HG03571 (cell line): ENCODE data around the gene WNK3.
A peak's percentile ranks its signal among the peaks of the same experiment; 100 is the strongest.

Experiments
- ATAC-seq: cut with Tn5 transposase; IDR thresholded peaks from one replicate; pipeline ENCODE4 v1.9.1; 2021; ENCODE audit not compliant: unreplicated experiment

The WNK3 gene

DNA sequence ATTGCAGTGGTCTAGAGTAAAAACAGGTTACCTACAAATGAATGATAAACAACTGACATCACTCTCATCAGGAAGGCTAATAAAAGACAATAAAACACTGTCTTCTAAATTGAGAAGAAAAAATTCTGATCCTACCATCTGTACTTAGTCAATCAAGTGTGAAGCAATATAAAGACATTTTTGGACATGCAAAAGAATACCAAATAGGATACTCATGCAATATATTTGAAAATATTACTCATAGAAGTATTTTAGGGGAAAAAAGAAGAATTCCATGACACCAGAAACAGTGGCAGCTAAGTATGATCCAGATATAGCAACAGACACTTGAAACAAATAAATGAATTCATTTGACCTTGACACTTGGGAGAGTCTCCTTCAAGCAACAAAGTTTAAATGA, 111.0 kb downstream of the WNK3 start:
- no peak for ATAC-seq

DNA sequence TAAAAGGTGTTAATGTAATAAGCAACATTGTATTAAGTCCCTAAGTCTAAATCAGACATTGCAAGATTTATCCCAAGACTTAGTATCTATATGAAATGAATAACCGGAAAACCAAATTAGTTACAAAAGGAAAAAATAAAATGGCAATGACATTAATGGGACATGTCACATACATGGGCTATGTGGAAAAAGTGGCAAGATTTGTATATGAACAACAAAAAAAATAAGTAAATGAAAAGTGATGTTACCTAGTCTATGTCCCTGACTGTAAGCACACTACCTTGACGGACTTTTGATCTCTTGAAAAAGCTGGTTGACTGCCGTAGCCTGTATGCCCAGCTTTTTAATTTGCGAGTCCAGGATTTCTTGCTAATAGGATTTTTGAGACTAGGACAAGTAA, 119.3 kb downstream of the WNK3 start:
- ATAC-seq, result no peak

DNA sequence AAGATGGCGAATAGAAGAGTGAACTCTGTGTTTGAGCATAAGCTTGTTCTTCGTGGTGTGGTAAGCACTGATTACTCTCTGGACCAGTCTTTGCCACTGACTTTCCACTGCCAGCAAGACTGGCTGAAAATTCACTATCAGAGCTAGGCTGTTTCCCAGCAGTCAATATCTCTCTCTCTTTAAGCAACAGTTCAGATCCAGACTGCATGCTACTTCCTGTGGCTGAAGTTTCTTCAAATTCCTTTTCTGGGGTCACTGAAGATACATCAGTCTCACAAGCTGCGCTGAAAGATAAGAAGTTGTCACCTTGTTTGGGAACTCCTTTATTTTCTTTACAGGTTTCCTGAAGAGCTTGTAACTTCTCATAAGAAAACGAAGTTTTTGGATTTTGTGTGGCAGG, 120.8 kb downstream of the WNK3 start:
- ATAC-seq, result no peak

DNA sequence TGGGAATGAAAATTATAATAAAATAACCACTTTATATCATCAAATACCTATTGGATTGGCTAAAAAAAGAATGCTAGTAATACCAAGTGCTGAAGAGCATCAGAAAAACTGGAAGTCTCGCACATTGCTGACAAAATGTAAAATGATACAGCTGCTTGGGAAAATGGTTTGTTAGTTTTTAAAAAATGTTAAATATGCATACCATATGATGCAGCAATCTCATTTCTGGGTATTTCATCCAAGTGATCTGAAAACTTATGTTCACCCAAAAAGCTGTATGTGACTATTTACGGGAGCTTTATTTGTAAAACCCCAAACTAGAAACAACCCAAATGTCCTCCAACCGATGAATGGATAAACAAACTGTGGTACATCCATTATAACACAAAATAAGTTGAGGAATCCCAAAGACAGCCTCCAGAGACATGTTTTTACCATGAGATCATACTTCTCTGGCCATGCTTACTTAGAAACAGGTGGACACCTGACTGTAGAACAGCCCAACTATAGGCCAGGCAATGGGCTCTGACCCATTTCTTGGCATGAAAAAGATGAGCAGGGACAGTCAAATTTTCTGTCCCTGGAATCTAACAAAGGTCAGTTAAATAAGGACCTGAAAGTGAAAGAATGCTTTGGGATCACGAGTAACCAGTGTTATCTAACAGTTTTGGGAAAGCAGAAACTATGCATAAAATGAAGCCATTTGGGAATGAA, 127.3 kb downstream of the WNK3 start:
- no peak for ATAC-seq

DNA sequence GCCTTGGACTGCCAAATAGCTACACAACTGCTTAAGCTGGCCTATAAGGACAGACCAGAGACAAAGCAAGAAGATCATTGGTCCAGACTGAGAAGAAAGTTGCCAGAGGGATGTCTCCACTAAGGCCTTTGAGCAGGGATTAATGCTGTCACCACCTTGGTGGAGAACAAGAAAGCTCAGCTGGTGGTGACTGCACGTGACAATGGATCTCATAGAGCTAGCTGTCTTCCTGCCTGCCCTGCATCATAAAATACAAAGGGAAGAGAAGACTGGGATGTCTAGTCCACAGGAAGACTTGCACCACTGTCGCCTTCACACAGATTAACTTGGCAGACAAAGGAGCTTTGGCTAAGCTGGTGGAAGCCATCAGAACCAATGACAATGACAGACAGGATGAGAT, 134.3 kb downstream of the WNK3 start:
- no peak for ATAC-seq

DNA sequence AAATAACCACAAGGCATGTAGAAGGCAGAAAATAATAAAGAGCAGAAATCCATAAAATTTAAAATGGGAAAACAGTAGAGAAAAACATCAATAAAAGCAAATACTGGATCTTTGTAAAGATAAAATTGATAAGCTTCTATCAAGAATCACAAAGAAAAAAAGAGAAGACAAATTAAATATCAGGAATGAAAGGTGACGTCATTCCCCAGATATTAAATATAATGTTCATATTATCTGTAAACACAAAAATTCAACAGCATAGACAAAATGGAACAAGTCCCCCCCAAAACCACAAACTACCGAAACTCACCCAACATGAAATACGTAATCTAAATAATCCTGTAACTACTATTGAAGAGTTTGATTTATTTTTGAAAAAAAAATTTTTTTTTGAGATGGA, 144.2 kb downstream of the WNK3 start:
- ATAC-seq, result no peak

DNA sequence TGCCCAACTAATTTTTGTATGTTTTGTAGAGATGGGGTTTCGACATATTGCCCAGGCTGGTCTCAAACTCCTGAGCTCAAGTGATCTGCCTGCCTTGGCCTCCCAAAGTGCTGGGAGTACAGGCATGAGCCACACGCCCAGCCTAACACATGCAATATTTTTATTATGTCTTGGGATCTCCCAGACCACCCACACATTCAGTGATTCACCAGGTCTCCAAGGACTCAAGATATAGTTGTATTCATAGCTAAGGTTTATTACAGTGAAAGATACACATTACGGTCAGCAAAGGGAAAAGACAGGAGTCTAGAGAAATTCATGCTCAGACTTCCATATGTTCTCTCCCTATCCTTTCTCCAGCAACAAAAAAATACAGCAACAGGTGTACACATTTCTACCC, 149.3 kb downstream of the WNK3 start:
- no peak for ATAC-seq

DNA sequence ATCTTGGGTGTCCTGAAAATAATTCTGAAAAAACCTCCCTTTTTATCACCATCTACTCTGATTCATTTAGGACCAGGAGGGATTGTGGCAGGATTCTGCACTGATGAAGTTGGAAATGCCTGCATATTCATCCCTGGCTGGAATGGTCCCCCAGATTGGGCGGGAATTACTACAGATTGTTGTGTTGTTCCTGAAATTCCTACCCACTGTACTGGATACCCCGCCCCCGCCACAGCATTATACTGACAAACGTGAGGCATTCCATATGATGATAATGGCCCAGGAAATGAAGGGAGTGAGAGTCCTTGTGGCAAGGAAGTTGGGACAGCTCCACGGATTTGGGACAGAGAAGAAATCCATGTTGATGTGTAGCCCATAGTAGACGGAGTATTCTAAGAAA, 159.6 kb downstream of the WNK3 start:
- ATAC-seq, result no peak

DNA sequence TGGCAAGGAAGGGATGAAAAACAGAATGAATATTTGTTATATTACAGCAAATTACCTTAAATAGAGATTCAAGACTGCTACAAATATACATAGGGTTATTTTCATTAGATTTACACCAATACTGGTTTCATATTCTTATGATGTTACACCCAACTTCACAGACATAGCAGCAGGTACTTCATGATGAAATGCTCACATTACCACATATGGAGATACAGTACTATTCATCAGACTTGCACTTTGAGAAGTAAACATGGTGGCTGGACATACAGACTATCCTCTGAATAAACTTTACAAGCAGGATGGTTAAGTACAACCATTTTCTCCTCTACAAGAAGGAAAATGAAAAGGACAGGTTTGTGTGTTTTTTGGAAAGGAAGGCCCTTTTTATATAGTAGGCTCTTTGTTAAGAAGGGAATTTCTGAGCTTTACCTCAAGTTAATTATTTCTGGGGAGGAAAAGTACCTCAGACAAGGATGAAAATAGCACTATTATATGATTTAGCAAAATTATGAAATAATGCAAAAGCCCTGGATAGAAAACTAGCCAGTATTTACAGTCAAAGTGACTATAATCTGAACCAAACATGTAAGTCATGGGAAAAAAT, 162.8 kb downstream of the WNK3 start:
- no peak for ATAC-seq

DNA sequence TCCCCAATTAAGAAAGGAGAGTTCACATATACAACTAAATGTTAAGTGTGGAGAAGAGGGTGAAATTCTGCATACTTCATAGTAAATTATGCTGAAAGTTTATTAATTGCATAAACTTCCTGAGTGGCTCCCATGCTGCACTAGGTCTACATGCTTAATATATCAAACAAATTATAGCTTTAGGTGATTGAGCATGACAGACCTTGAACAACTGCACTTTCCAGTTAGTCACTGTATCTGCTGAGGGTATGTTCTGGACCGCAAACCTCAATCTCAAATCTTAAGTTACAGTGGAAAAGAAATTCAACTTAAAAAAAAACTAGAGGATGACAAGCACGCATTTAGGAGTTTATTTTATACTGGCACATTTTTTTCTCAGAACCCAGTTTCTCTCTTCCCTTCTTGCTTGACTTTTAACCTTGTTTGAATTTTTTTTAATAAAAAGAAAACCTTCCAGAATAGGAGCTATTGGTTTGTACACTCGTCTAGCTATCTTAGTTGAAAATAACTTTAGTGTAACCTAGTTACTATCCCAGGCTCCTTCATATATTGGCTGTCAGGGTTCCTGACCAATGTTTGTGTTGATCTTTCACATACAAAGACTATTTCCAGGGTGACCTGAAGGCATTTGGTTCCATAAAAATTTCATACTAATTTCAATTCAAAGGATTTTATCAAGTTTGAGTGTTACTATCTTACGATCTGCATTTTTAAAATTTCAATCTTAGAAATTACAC, 164.6 kb downstream of the WNK3 start:
- ATAC-seq, result no peak

DNA sequence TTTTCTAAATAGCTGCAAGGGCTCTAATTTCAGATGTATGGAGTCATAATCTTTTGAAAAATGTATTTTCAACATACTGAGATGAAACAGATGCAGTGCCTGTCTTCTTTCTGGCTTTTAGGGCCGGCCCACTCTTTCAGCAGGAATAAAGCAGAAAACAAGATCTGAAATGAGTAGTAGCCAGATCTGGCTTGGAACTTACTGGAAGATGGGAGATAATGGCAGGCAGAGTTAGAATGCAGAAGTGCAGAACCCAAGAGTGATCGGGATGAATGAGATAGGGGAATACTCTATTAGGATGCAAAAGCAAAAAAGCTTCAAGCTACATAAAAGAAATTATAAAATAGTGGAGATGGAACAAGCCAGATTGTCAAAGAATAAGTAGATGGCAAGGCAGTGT, 173.4 kb downstream of the WNK3 start:
- ATAC-seq, result no peak

DNA sequence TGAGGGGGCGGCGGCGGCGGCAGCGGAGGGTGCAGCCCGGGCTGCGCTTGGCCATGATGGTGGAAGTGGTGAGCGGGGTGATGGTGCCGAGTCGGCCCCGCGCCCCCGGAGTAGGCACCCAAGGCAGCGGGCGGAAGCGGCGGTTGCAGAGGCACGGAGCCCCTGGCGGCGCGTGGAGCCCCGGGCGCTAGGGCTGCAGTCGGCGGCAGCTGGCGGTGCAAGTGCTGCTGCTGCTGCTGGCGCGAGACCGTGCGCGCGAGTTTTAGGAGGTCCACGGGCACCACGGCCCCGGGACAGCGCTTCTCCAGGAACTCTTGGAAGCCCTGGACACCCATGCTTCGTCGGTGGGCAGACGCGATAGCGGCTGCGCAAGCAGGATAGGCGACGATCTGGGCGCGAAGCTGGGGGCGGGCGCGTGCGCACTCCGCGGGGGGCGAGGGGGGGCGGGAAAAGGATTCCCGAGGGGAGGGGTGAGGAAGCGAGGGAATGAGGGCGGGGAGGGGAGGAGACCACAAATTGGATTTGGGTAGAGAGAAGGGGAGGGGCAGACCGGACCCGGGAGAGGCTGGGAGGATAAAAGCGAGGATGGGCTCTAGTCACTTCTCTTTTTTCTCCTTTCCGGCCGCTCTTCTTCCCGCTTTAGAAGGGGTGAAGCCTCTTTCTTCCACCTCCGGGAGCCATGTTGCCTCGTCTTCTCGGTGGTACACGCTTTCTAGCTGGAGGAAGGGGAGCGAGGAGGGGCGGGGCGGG, 174.8 kb downstream of the WNK3 start, which contains the start of gene FAM120C:
TSS of gene FAM120C (minus strand) at position 391 of the 750 bp plus-strand sequence. CDS start at position 335, 56 bp downstream.
- ATAC-seq, result peak; percentile 34

DNA sequence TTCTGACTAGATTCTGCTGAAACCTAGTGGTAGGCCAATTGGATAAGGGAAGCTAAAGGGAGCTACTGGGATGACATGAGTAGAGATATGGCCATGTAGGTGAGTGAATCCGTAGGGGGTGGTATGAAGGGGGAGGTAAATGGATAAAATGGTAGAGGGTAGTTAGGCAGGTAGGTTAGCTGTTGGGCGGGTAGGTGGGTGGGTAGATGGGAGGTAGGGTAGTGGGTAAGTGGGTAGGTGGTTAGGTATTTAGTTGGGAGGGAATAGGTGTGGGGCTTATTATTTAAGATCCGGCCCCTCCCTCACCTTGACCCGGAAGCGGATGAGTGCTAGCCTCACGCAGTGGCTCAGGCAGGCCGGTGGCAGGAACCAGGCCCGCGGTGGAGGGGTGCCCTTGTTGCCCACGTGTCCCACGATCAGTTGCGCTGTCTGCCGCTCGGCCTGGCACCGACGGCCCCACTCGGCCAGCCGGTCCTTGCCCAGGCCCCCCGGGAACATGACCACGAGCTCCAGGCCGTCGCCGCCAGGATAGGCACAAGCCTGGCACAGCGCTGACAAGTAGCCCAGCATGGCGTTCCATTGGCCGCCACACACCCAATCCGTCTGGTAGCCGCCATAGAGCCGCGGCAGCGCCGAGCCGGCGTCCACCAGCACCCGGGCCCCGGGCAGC, 175.5 kb downstream of the WNK3 start:
- peak; percentile 56 for ATAC-seq

DNA sequence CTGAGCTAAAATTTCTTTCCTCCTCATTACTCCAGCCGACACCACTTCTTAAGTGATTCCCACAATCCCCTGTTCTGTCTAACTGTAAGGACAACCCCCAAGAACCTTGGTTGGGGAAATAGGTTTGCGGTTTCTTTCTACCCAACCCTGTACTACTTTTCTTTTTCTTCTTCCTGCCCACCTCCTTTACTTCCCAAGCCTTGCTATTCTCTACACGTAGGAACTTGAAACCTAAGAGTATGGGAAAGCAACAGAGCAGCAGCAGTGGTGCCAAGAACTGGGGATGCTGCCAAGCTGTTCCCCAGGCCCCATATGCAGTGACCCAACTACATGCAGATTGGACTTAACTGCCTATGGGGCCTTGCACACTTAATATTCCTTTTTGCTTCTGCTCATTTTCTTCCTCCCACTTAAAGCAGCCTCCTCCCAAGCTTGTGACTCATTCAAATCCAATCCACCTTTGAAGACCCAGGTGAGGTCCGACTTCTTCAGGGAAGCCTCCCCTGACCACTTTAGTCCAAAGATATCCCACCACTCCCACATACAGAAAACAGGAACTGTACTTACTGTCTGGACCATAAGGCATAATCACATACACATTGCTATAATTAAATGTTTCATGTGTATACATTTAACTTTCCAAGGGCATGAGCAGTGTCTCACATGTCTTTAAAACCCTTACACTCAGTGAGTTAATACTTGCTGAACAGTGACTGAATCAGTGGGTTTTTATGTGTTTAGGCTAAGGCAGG, 176.5 kb downstream of the WNK3 start:
- no peak for ATAC-seq

DNA sequence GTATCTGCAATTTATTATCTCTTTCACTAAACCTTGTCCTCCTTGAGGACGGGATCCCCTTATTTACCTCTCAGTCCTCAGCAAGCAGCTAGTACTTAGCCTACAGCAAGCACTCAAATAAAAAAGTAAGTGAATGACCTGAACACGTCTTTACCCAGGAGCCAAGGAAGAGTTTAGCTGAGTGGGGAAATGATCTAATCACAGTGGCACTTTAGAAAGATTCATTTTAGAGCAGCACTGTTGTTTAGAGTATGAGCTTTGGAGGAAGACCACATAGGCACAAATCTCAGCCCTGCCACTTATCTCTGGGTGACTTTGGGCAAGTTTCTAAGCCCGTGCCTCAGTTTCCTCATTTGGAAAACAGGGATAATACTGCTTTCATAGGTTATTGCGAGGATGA, 177.4 kb downstream of the WNK3 start:
- ATAC-seq, result no peak

DNA sequence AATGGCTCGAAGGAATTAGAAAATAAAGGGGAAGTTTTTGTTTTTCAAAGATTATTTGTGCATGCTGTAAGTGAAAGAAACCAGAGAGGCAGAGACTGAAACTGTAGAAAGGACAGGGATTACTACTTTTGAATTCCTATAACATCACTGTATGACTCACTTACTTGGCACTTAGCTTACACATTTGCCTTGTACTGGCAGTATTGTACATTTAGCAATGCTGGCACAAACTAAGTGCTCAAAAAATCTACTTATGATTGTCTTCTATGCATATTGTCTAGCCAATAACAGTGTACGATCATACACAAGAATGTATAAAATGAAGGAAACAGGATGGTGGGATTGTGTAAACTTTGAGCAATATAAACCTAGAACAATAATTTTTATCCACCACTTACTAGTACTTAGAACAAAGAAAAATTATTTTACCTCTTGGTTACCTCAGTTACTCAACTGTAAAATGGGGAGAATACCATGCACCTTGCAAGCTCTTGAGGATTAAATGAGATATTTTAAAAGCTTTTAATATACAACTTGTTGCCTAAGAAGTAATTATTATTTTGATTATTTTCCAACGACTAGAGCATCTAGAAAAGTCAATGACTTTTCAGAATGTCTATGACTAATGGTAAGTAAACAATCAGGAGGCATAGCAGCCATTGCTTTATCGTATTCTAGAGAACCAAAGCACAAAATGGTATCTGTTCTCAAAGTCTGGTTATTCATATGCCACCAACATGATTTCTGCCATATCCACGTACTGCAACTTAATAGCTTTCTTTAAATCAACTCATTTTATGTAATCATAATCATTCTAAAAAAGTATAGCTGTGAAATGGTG, 179.5 kb downstream of the WNK3 start:
- no peak for ATAC-seq

DNA sequence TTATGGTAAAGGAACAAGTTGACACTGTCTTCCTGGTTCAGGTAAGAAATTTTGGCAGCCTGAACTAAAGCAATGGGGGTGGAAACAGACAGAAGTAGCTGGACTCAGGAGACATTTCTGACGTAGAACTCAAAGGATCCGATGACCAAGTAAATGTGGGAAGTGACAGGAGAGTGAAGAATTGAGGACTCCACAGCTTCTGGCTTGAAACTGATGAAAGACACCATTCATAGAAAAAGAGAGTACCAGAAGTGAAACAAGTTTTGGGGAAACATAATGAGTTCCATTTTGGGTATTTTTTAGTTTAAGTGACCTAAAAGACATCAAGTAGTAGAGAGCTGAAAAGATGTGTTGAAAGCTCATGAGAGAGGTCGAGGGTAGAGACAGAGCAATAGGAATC, 180.5 kb downstream of the WNK3 start:
- ATAC-seq, result no peak

DNA sequence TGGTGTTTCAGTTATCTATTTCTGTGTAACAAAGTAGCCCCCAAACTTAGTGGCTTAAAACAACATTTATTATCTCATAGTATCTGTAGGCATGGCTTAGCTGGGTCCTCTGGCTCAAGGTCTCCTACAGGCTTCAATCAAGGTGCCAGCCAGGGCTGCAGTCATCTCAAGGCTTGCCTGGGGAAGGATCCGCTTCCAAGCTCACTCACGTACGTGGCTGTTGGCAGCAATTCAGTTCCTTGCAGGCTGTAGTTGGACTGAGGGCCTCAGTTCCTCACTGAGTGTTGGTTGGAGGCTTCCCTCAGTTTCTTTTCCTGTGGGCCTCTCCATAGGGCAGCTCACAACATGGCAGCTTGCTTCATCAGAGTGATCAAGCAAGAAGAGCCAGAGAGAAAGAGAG, 184.1 kb downstream of the WNK3 start:
- ATAC-seq, result no peak

DNA sequence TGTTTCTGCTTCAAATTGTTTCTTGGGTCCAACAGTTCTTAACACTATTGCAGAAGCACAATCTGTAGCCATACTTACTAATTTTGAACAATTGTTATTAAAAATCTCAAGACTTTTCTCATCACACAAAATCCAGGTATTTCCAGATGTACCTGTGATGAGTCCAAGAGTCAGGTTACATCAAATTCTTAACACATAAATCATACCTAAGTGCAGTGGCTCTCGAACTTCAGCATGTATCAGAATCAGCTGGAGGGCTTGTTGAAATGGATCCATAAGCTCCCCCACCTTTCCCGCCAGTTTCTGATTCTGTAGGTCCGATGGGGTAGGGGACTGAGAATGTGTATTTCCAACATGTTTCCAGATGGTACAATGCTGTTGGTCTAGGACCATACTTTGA, 185.4 kb downstream of the WNK3 start:
- no peak for ATAC-seq
